ENCODE results near the gene GNG3. TPM values are rescaled to one million over a fixed set of nuclear protein-coding genes. Genes with fewer than 3 reads are reported as not detected.

GNG3 gene
- polyA plus RNA-seq, 3 donors = 0.23 TPM; not detected in 2

GRCh38 chr11:62678770-62679696 is 28.4 kb upstream of the GNG3 start, which contains the start of gene UBXN1:
Gene UBXN1, minus strand, starts transcription at chr11:62679073. Its CDS starts 150 bp downstream, at chr11:62678923.
- Mint-ChIP-seq H3K4me3 (peak within 1 kb of the TSS; percentile 87 to 93), H3K9me3 (no peaks in the 10 kb centered on the region), H3K4me1 (peaks cover 33% of the 10 kb centered on the region), H3K36me3 (peaks cover 28 to 37% of the 10 kb centered on the region in 2 donors), H3K27ac (peak within 1 kb of the TSS; percentile 89 to 96 (median 93)), H3K27me3 (ENCODE audit: low read depth in 3 of 3) (peaks cover 0 to 3% (median 2%) of the 10 kb centered on the region in 3 donors)
- no peaks in the 10 kb centered on the region for H3K9me3 ChIP-seq (replicated peaks in 1 of 2; ENCODE audit: control insufficient read depth in 1 of 2, insufficient read depth in 1 of 2, low read length in 2 of 2)
- peak within 1 kb of the TSS; percentile 99 for H3K9ac ChIP-seq (ENCODE audit: insufficient read depth, low read length, poor library complexity, severe bottlenecking)
- peaks cover 47% of the 10 kb centered on the region for H3K79me2 ChIP-seq (ENCODE audit: insufficient read depth, low read length)
- WGBS (ENCODE audit: insufficient coverage) = 12% methylated on average over 32 of the region's 55 CpGs
- H2AFZ ChIP-seq (ENCODE audit: insufficient read depth, low read depth, low read length, poor library complexity, severe bottlenecking) = peak within 1 kb of the TSS; percentile 95
- peak within 1 kb of the TSS; percentile 77 to 98 (median 93) for H3K4me3 ChIP-seq (replicated peaks in 1 of 3; ENCODE audit: low read depth in 2 of 3, low read length in 3 of 3)
- peak; percentile 82 to 87 (median 85) for DNase-seq
- H3K4me1 ChIP-seq (ENCODE audit: control insufficient read depth in 1 of 2, insufficient read depth in 2 of 2, low read length in 2 of 2) = peaks cover 13 to 29% of the 10 kb centered on the region in 2 donors
- H4K20me1 ChIP-seq (ENCODE audit: insufficient read depth, low read length) = peaks cover 24% of the 10 kb centered on the region
- peaks cover 22 to 34% of the 10 kb centered on the region in 2 donors for H3K36me3 ChIP-seq (replicated peaks in 1 of 2; ENCODE audit: control insufficient read depth in 1 of 2, insufficient read depth in 2 of 2, low read length in 2 of 2)
- peak within 1 kb of the TSS; percentile 92 for H3K4me2 ChIP-seq (replicated peaks; ENCODE audit: extremely low read depth, low read length, poor library complexity, severe bottlenecking)
- H3K27ac ChIP-seq (ENCODE audit: low read depth in 1 of 2, low read length in 2 of 2) = peak within 1 kb of the TSS; percentile 83 to 97
- intact Hi-C loops (cut with micrococcal nuclease) = loop anchor here in 1 of 2 donors (2.0 kb wide), 2 partner anchors 14 to 26 kb away; partner anchors contain the start of genes C11orf98, CSKMT and INTS5
- H3K27me3 ChIP-seq (ENCODE audit: control insufficient read depth in 2 of 2, insufficient read depth in 2 of 2, low read length in 2 of 2) = no peaks in the 10 kb centered on the region
- no peak for TF ChIP-seq CTCF (IDR thresholded peaks at IDR 0.05)

GRCh38 chr11:62680825-62681240 is 26.6 kb upstream of the GNG3 start:
- Histone ChIP-seq H2AFZ (ENCODE audit: insufficient read depth, low read depth, low read length, poor library complexity, severe bottlenecking) (peak overlapping the region; percentile 59), H4K20me1 (ENCODE audit: insufficient read depth, low read length) (peaks cover 20% of the 10 kb centered on the region), H3K4me2 (replicated peaks; ENCODE audit: extremely low read depth, low read length, poor library complexity, severe bottlenecking) (no peak overlapping the region), H3K4me1 (ENCODE audit: control insufficient read depth in 1 of 2, insufficient read depth in 2 of 2, low read length in 2 of 2) (peaks cover 13 to 29% of the 10 kb centered on the region in 2 donors), H3K27me3 (ENCODE audit: control insufficient read depth in 2 of 2, insufficient read depth in 2 of 2, low read length in 2 of 2) (no peaks in the 10 kb centered on the region), H3K9ac (ENCODE audit: insufficient read depth, low read length, poor library complexity, severe bottlenecking) (no peak overlapping the region), H3K79me2 (ENCODE audit: insufficient read depth, low read length) (peaks cover 30% of the 10 kb centered on the region), H3K27ac (ENCODE audit: low read depth in 1 of 2, low read length in 2 of 2) (no peak overlapping the region), H3K36me3 (replicated peaks in 1 of 2; ENCODE audit: control insufficient read depth in 1 of 2, insufficient read depth in 2 of 2, low read length in 2 of 2) (peaks cover 17 to 20% of the 10 kb centered on the region in 2 donors), H3K9me3 (replicated peaks in 1 of 2; ENCODE audit: control insufficient read depth in 1 of 2, insufficient read depth in 1 of 2, low read length in 2 of 2) (no peaks in the 10 kb centered on the region), H3K4me3 (replicated peaks in 1 of 3; ENCODE audit: low read depth in 2 of 3, low read length in 3 of 3) (no peak overlapping the region)
- DNase-seq = peak; percentile 25 to 48 (median 26)
- peak; percentile 25 for TF ChIP-seq CTCF (IDR thresholded peaks at IDR 0.05)
- peaks cover 21 to 25% of the 10 kb centered on the region in 2 donors for H3K36me3 Mint-ChIP-seq
- WGBS (ENCODE audit: insufficient coverage) = 27% methylated on average over 1 of the region's 4 CpGs
- peaks cover 30% of the 10 kb centered on the region for H3K4me1 Mint-ChIP-seq
- peaks cover 0 to 3% (median 2%) of the 10 kb centered on the region in 3 donors for H3K27me3 Mint-ChIP-seq (ENCODE audit: low read depth in 3 of 3)
- H3K27ac Mint-ChIP-seq = peak overlapping the region in 1 of 7 donors; percentile 30
- no peaks in the 10 kb centered on the region for H3K9me3 Mint-ChIP-seq
- H3K4me3 Mint-ChIP-seq = no peak overlapping the region
- intact Hi-C loops (cut with micrococcal nuclease) = no loop called here
